Measurements from ENCODE around the gene HAUS7.

- TF ChIP-seq BHLHE40 (IDR thresholded peaks at IDR 0.05; ENCODE audit: borderline replicate concordance) (no peak), ELF4 (IDR thresholded peaks at IDR 0.05) (no peak), PKNOX1 (IDR thresholded peaks at IDR 0.05) (no peak), TARDBP (IDR thresholded peaks at IDR 0.05) (no peak), SP1 (IDR thresholded peaks at IDR 0.05) (no peak)
These were observed 46.7 kb downstream of the HAUS7 start for GRCh38 chrX:153423652-153424051.

Data from HEK293T (cell line).